HCT116 (cell line): ENCODE results near the gene DTWD1. TPM values are rescaled to one million over a fixed set of nuclear protein-coding genes. Genes with fewer than 3 reads are reported as not detected.
"Not testable (repeated sequence)": the region's sequence is repeated elsewhere in the genome, so short reads cannot be mapped to it uniquely, and the experiment has no call there.

ENCODE experiments used
- ATAC-seq: fragments of 200-7000 bp; cut with Tn5 transposase; 2 replicates; pipeline ENCODE4 v1.9.1; 2020; ENCODE audit warnings: mild to moderate bottlenecking, moderate library complexity
- BruUV-seq: library from RNA; stranded (reverse); fragments of 400-500 nt; replicated peaks from 2 replicates; lab custom pipeline; 2021; lab: Mats Ljungman, UMichigan
- CTCF ChIA-PET: fragments of 300-600 bp; sonication (Branson Sonifier 250); formaldehyde crosslinking; loops from one replicate; lab custom pipeline; 2021; ENCODE audit warnings: antibody characterized with exemption; lab: Charles Lee
- POLR2A ChIA-PET: fragments of 300-600, 350-600 bp; sonication (Branson Sonifier 250); formaldehyde crosslinking; loops from one replicate; lab custom pipeline; 2021; ENCODE audit warnings: antibody characterized with exemption; lab: Charles Lee
- RAD21 ChIA-PET, 2 experiments: fragments of 300-600 bp; sonication (Branson Sonifier 250); formaldehyde crosslinking; loops; one replicate each; lab custom pipeline; 2023; ENCODE audit warnings: low total read pairs in 2 of 2; ENCODE audit not compliant: uncharacterized antibody in 2 of 2, unreplicated experiment in 2 of 2, low non-redundant PET in 1 of 2; lab: Charles Lee
- DNase-seq: peaks from one replicate; pipeline ENCODE4 v3.0.0-alpha.2; 2010; ENCODE audit warnings: low read depth, low spot score
- H2AFZ ChIP-seq: fragments of 200-600 bp; shearing (Covaris generic), sonication (generic); 2 replicates; pipeline ENCODE4 v1.6.1; 2017; ENCODE audit warnings: low read depth, mixed run types, mixed read lengths, antibody characterized with exemption, low read length; ENCODE audit not compliant: poor library complexity, severe bottlenecking
- H3K27ac ChIP-seq: 2 replicates; pipeline ENCODE4 v1.5.1; 2012; ENCODE audit warnings: low read depth, low read length
- H3K27me3 ChIP-seq: fragments of 200-600 bp; sonication (generic); 2 replicates; pipeline ENCODE4 v1.6.1; 2016; ENCODE audit warnings: mixed run types, low read length, mixed read lengths; ENCODE audit not compliant: insufficient read depth
- H3K36me3 ChIP-seq, 2 experiments: fragments of 200-500 bp in 1 of 2; fragments of 200-600 bp in 1 of 2; sonication (Bioruptor generic) in 1 of 2; sonication (generic) in 1 of 2; 2 replicates each; pipeline versions ENCODE4 v1.5.1 to v1.6.1; 2014 to 2016; ENCODE audit warnings: low read length in 2 of 2, inconsistent platforms in 1 of 2, mixed read lengths in 1 of 2, mixed run types in 1 of 2; ENCODE audit not compliant: insufficient read depth in 2 of 2, control insufficient read depth in 1 of 2
- H3K4me1 ChIP-seq, 2 experiments: fragments of 200-600 bp in 1 of 2; sonication (generic) in 1 of 2; 2 replicates each; pipeline versions ENCODE4 v1.5.1 to v1.6.1; 2012 to 2017; ENCODE audit warnings: low read length in 2 of 2, inconsistent platforms in 1 of 2, mild to moderate bottlenecking in 1 of 2, mixed read lengths in 1 of 2, mixed run types in 1 of 2, moderate library complexity in 1 of 2; ENCODE audit not compliant: insufficient read depth in 2 of 2, control insufficient read depth in 1 of 2
- H3K4me2 ChIP-seq: fragments of 200-600 bp; sonication (generic); 2 replicates; pipeline ENCODE4 v1.6.1; 2017; ENCODE audit warnings: mixed run types, low read length, mixed read lengths
- H3K4me3 ChIP-seq, 2 experiments: fragments of 200-600 bp in 1 of 2; sonication (generic) in 1 of 2; replicated peaks in 1 of 2; 2 replicates each; pipeline ENCODE4 v1.5.1; 2011 to 2016; ENCODE audit warnings: low read length in 2 of 2, control low read depth in 1 of 2, low read depth in 1 of 2, mild to moderate bottlenecking in 1 of 2, mixed read lengths in 1 of 2, mixed run types in 1 of 2
- H3K79me2 ChIP-seq: fragments of 200-600 bp; sonication (generic); 2 replicates; pipeline ENCODE4 v1.6.1; 2017; ENCODE audit warnings: mild to moderate bottlenecking, mixed run types, low read length, moderate library complexity, mixed read lengths; ENCODE audit not compliant: insufficient read depth
- H3K9ac ChIP-seq: fragments of 200-600 bp; sonication (generic); 2 replicates; pipeline ENCODE4 v1.6.1; 2016; ENCODE audit warnings: low read length, mixed read lengths
- H3K9me2 ChIP-seq: fragments of 200-600 bp; sonication (generic), shearing (Covaris generic); 2 replicates; pipeline ENCODE4 v1.6.1; 2017; ENCODE audit warnings: mixed run types, mild to moderate bottlenecking, moderate library complexity; ENCODE audit not compliant: insufficient read depth
- H3K9me3 ChIP-seq, 2 experiments: fragments of 200-500 bp in 1 of 2; fragments of 200-600 bp in 1 of 2; sonication (Bioruptor generic) in 1 of 2; sonication (generic) in 1 of 2; 2 replicates each; pipeline ENCODE4 v1.6.1; 2014 to 2017; ENCODE audit warnings: low read length in 2 of 2, mixed read lengths in 2 of 2, inconsistent platforms in 1 of 2, low read depth in 1 of 2, mild to moderate bottlenecking in 1 of 2, mixed run types in 1 of 2, moderate library complexity in 1 of 2; ENCODE audit not compliant: control insufficient read depth in 1 of 2, insufficient read depth in 1 of 2
- H4K20me1 ChIP-seq: fragments of 200-600 bp; sonication (generic), shearing (Covaris generic); 2 replicates; pipeline ENCODE4 v1.6.1; 2017; ENCODE audit warnings: mixed run types, mild to moderate bottlenecking, moderate library complexity; ENCODE audit not compliant: insufficient read depth
- EZH2 ChIP-seq: fragments of 200-600 bp; sonication (generic); IDR thresholded peaks from 2 replicates; pipeline ENCODE4 v1.6.1; 2017; ENCODE audit warnings: antibody characterized with exemption, mixed run types
- EZH2phosphoT487 ChIP-seq: fragments of 200-600 bp; IDR thresholded peaks from 2 replicates; pipeline ENCODE4 v1.6.1; 2018; ENCODE audit warnings: antibody characterized with exemption, borderline replicate concordance
- SP1 ChIP-seq: IDR thresholded peaks from 2 replicates; pipeline ENCODE4 v1.6.1; 2012; ENCODE audit warnings: low read depth
- intact Hi-C: fragments of 100-400 bp; cut with micrococcal nuclease; formaldehyde crosslinking; loops from 2 replicates; pipeline ENCODE4 v1.10.0; 2022
- total RNA-seq: library from RNA; stranded (reverse); gene quantifications from one replicate; pipeline ENCODE4 v1.2.1, GENCODE V29; 2021; ENCODE audit not compliant: unreplicated experiment

Gene DTWD1
- total RNA-seq, 1 experiment from 2014 or later, result 34.5 TPM

DNA sequence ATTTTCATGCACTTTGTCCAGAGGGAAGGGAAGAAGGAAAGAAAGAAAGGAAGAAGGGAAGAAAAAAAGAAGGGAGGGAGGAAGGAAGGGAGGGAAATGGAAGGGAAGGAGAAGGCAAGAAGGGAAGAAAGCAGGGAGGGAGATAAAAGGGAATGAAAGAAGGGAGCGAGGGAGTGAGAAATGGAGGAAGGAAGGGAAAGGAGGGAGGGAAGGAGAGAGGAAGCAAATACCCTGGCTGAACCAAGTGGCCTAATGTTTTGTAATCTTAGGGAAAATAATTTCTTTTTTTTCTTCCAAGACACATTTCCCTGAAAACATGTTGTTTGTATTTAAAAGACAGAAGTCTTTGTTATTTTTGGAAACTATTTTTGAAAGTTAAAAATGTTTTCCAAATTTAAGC is 35.9 kb downstream of the DTWD1 start:
- TF ChIP-seq EZH2phosphoT487 (no peak), EZH2 (no peak)
- TF ChIP-seq, all 23 proteins: peak for 0
- Histone ChIP-seq H3K27ac (no peak overlapping the region), H4K20me1 (no peaks in the 10 kb centered on the region), H3K9ac (no peak overlapping the region), H3K4me1 (no peaks in the 10 kb centered on the region), H3K36me3 (no peaks in the 10 kb centered on the region), H2AFZ (no peak overlapping the region), H3K27me3 (no peaks in the 10 kb centered on the region), H3K4me2 (no peak overlapping the region), H3K79me2 (no peaks in the 10 kb centered on the region), H3K9me2 (no peaks in the 10 kb centered on the region), H3K4me3 (no peak overlapping the region), H3K9me3 (peaks cover 0 to 4% of the 10 kb centered on the region in 2 experiments; a peak in 2 of 4 replicates)
- DNase-seq (no peak), ATAC-seq (no peak)
- POLR2A ChIA-PET, result no interaction called here
- RAD21 ChIA-PET, result no interaction called here
- BruUV-seq, result no TSS peak
- intact Hi-C loops, result no loop called here
- CTCF ChIA-PET, result no interaction called here

DNA sequence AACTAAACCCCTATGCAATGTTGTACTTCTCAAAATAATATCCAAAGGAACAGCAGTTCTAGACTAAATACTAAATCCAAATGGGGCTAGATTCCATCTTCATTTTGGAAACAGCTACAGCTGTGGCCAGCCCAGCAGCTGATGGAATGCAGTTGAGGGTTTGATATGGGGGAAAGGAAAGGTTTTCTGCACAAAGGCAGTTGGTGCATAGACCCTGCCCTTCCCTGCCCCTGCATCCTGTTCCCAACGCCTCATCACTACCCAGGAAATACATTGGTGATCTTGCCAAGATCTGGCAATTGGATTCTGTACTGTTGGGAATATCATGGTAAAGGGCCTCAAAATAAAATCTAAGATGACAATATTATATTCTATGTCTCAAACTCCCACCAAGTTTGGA is 43.9 kb downstream of the DTWD1 start:
- H3K9me2 ChIP-seq, result no peaks in the 10 kb centered on the region
- TF ChIP-seq SP1, result no peak
- TF ChIP-seq, all 23 proteins: peak for 0
- CTCF ChIA-PET, result no interaction called here
- ATAC-seq (no peak), DNase-seq (no peak)
- intact Hi-C loops, result no loop called here
- Histone ChIP-seq H4K20me1 (no peaks in the 10 kb centered on the region), H3K27ac (no peak overlapping the region), H3K9ac (no peak overlapping the region), H3K36me3 (no peaks in the 10 kb centered on the region), H3K4me1 (no peaks in the 10 kb centered on the region), H3K9me3 (no peaks in the 10 kb centered on the region), H2AFZ (no peak overlapping the region), H3K4me3 (no peak overlapping the region), H3K27me3 (no peaks in the 10 kb centered on the region), H3K79me2 (no peaks in the 10 kb centered on the region), H3K4me2 (no peak overlapping the region)
- POLR2A ChIA-PET, result no interaction called here
- RAD21 ChIA-PET, result no interaction called here
- BruUV-seq, result no TSS peak

- ATAC-seq, H4K20me1 ChIP-seq, H3K9ac ChIP-seq, BruUV-seq, H2AFZ ChIP-seq, H3K27ac ChIP-seq, DNase-seq, H3K79me2 ChIP-seq, H3K9me2 ChIP-seq, H3K4me2 ChIP-seq, POLR2A ChIA-PET, H3K4me1 ChIP-seq, H3K27me3 ChIP-seq, H3K4me3 ChIP-seq, RAD21 ChIA-PET, CTCF ChIA-PET, intact Hi-C loops, H3K9me3 ChIP-seq, H3K36me3 ChIP-seq: not testable (repeated sequence)
These were observed 45.6 kb downstream of the DTWD1 start for GRCh38 chr15:49666486-49666885.
